Hematopoietic multipotent progenitor cell (in vitro differentiated cells): ENCODE measurements around the gene NPFF. TPM values are rescaled to one million over a fixed set of nuclear protein-coding genes. Genes with fewer than 3 reads are reported as not detected.

Source experiments
- DNase-seq, 3 donors: peaks; one replicate each; pipeline ENCODE4 v3.0.0-alpha.2; 2011 to 2015; ENCODE audit warnings: low read depth in 2 of 3, low spot score in 2 of 3
- small RNA-seq: library from RNA; depleted of rRNA; stranded (forward); fragments of <200 nt; gene quantifications from one replicate; pipeline ENCODE3, GENCODE V24; 2012
- total RNA-seq: library from RNA; depleted of rRNA; stranded (reverse); fragments of >200 nt; gene quantifications from one replicate; pipeline ENCODE4 v1.2.3, GENCODE V29; 2012

NPFF gene
- total RNA-seq, 1 donor, result not detected

- no peak for DNase-seq
Observed at GRCh38 chr12:53479331-53479730, 28.0 kb downstream of the NPFF start.

- no peak for DNase-seq
Observed at GRCh38 chr12:53478865-53479264, 28.4 kb downstream of the NPFF start.

- peak in 2 of 3 donors; percentile 24 to 51 for DNase-seq
Observed at GRCh38 chr12:53476769-53477209, 30.5 kb downstream of the NPFF start.

GRCh38 chr12:53474819-53475218 is 32.5 kb downstream of the NPFF start:
- DNase-seq, result no peak

- DNase-seq, result no peak
Observed at GRCh38 chr12:53474077-53474476, 33.2 kb downstream of the NPFF start.

- DNase-seq, result no peak
Observed at GRCh38 chr12:53472056-53472582, 35.2 kb downstream of the NPFF start.

GRCh38 chr12:53468282-53468681 is 39.0 kb downstream of the NPFF start:
- DNase-seq, result no peak

GRCh38 chr12:53467880-53468279 is 39.4 kb downstream of the NPFF start:
- no peak for DNase-seq

GRCh38 chr12:53467082-53467481 is 40.2 kb downstream of the NPFF start:
- DNase-seq, result no peak

- no peak for DNase-seq
Observed at GRCh38 chr12:53466640-53467039, 40.6 kb downstream of the NPFF start.

- DNase-seq, result no peak
Observed at GRCh38 chr12:53465679-53466078, 41.6 kb downstream of the NPFF start.

GRCh38 chr12:53464685-53465418 is 42.4 kb downstream of the NPFF start:
- no peak for DNase-seq

- no peak for DNase-seq
Observed at GRCh38 chr12:53463802-53464560, 43.3 kb downstream of the NPFF start.

GRCh38 chr12:53462935-53463334 is 44.3 kb downstream of the NPFF start:
- no peak for DNase-seq

- DNase-seq, result no peak
Observed at GRCh38 chr12:53461591-53461990, 45.7 kb downstream of the NPFF start.

- no peak for DNase-seq
Observed at GRCh38 chr12:53461059-53461458, 46.2 kb downstream of the NPFF start.

- DNase-seq, result no peak
Observed at GRCh38 chr12:53459097-53459496, 48.2 kb downstream of the NPFF start.

Small RNAs within 50 kb of the gene (small RNA-seq; reads per million reads assigned to genes)
- not detected for gene AC023509.3

Other genes with a start within 250 kb of the NPFF start
- gene ESPL1, start 239.2 kb downstream of the NPFF start, total RNA-seq, result 1.3 TPM
- gene PFDN5, start 211.9 kb downstream of the NPFF start, total RNA-seq, result 477 TPM
- 82.4 TPM for gene MYG1, start 207.8 kb downstream of the NPFF start, total RNA-seq
- 52.0 TPM for gene AAAS, start 185.9 kb downstream of the NPFF start, total RNA-seq
- gene SP7, start 171.1 kb downstream of the NPFF start, total RNA-seq, result not detected
- 107 TPM for gene SP1, start 127.3 kb downstream of the NPFF start, total RNA-seq
- 4.6 TPM for gene AMHR2, start 83.6 kb downstream of the NPFF start, total RNA-seq
- 35.0 TPM for gene PRR13, start 65.8 kb downstream of the NPFF start, total RNA-seq
- 882 TPM for gene PCBP2, start 55.4 kb downstream of the NPFF start, total RNA-seq
- 33.1 TPM for gene MAP3K12, start 8.0 kb downstream of the NPFF start, total RNA-seq
- 44.2 TPM for gene TARBP2, start 6.2 kb downstream of the NPFF start, total RNA-seq
- 13.5 TPM for gene ATF7, start 118.9 kb upstream of the NPFF start, total RNA-seq
- gene ATP5MC2, start 168.6 kb upstream of the NPFF start, total RNA-seq, result 563 TPM
- gene CALCOCO1, start 220.0 kb upstream of the NPFF start, total RNA-seq, result 155 TPM
- not detected for gene CISTR, start 244.5 kb upstream of the NPFF start, total RNA-seq